CD14-positive monocyte (primary cell): ENCODE results near the gene TBCD. TPM values are rescaled to one million over a fixed set of nuclear protein-coding genes. Genes with fewer than 3 reads are reported as not detected.

ENCODE experiments used
- DNase-seq, 3 donors: peaks; one replicate each; pipeline ENCODE4 v3.0.0-alpha.2; 2011 to 2022
- H2AFZ ChIP-seq: 2 replicates; pipeline ENCODE4 v1.6.0; 2012; ENCODE audit warnings: mild to moderate bottlenecking, low read depth, low read length, inconsistent platforms; ENCODE audit not compliant: insufficient read depth, poor library complexity, severe bottlenecking
- H3K27ac ChIP-seq, 2 donors: 1 replicate in 1 of 2; 2 replicates in 1 of 2; pipeline ENCODE4 v1.5.1; 2012 to 2013; ENCODE audit warnings: low read length in 2 of 2, control low read depth in 1 of 2, inconsistent platforms in 1 of 2, low read depth in 1 of 2, mild to moderate bottlenecking in 1 of 2
- H3K27me3 ChIP-seq, 2 donors: one replicate each; pipeline versions ENCODE4 v1.6.0 to v1.6.1; 2011 to 2013; ENCODE audit warnings: low read length in 2 of 2; ENCODE audit not compliant: control insufficient read depth in 2 of 2, insufficient read depth in 2 of 2
- H3K36me3 ChIP-seq, 2 donors: replicated peaks in 1 of 2; 1 replicate in 1 of 2; 2 replicates in 1 of 2; pipeline versions ENCODE4 v1.5.1 to v1.6.1; 2012 to 2013; ENCODE audit warnings: low read length in 2 of 2, control low read depth in 1 of 2, inconsistent platforms in 1 of 2, mild to moderate bottlenecking in 1 of 2; ENCODE audit not compliant: insufficient read depth in 2 of 2, control insufficient read depth in 1 of 2
- H3K4me1 ChIP-seq, 2 donors: 1 replicate in 1 of 2; 2 replicates in 1 of 2; pipeline versions ENCODE4 v1.5.1 to v1.6.1; 2012 to 2013; ENCODE audit warnings: low read length in 2 of 2, control low read depth in 1 of 2, inconsistent platforms in 1 of 2, mild to moderate bottlenecking in 1 of 2, moderate library complexity in 1 of 2; ENCODE audit not compliant: insufficient read depth in 2 of 2, control insufficient read depth in 1 of 2
- H3K4me2 ChIP-seq: replicated peaks from 2 replicates; pipeline ENCODE3; 2012; ENCODE audit warnings: low read length, moderate library complexity, mild to moderate bottlenecking; ENCODE audit not compliant: poor library complexity, severe bottlenecking; ENCODE audit errors: extremely low read depth
- H3K4me3 ChIP-seq, 3 experiments: fragments of 200-600 bp in 1 of 3; sonication (generic) in 1 of 3; replicated peaks in 1 of 3; 1 replicate in 2 of 3; 2 replicates in 1 of 3; pipeline ENCODE4 v1.5.1; 2011 to 2013; ENCODE audit warnings: low read length in 3 of 3, mild to moderate bottlenecking in 3 of 3, control low read depth in 2 of 3, low read depth in 2 of 3, inconsistent platforms in 1 of 3, moderate library complexity in 1 of 3
- H3K79me2 ChIP-seq: 2 replicates; pipeline ENCODE4 v1.6.0; 2012; ENCODE audit warnings: mild to moderate bottlenecking, control low read depth, inconsistent platforms, low read length, moderate library complexity; ENCODE audit not compliant: insufficient read depth
- H3K9ac ChIP-seq: 2 replicates; pipeline ENCODE4 v1.6.0; 2017; ENCODE audit warnings: low read length, mild to moderate bottlenecking; ENCODE audit not compliant: insufficient read depth, poor library complexity, severe bottlenecking
- H3K9me3 ChIP-seq, 2 donors: replicated peaks in 1 of 2; 1 replicate in 1 of 2; 2 replicates in 1 of 2; pipeline versions ENCODE4 v1.5.1 to v1.6.1; 2012 to 2013; ENCODE audit warnings: low read length in 2 of 2, control low read depth in 1 of 2; ENCODE audit not compliant: control insufficient read depth in 1 of 2, insufficient read depth in 1 of 2
- H4K20me1 ChIP-seq: 2 replicates; pipeline ENCODE4 v1.6.0; 2012; ENCODE audit warnings: mild to moderate bottlenecking, low read length, control low read depth, moderate library complexity; ENCODE audit not compliant: insufficient read depth
- H3K27ac Mint-ChIP-seq, 7 donors: one replicate each; pipeline ENCODE4 v1.8.0; 2020; ENCODE audit warnings: mild to moderate bottlenecking in 7 of 7, mixed read lengths in 7 of 7, moderate library complexity in 6 of 7, inconsistent platforms in 2 of 7
- H3K27me3 Mint-ChIP-seq, 3 donors: one replicate each; pipeline ENCODE4 v1.8.0; 2021 to 2022; ENCODE audit warnings: low read depth in 3 of 3, mild to moderate bottlenecking in 3 of 3, mixed read lengths in 3 of 3, moderate library complexity in 3 of 3, inconsistent platforms in 1 of 3
- H3K36me3 Mint-ChIP-seq, 2 donors: one replicate each; pipeline ENCODE4 v1.8.0; 2020; ENCODE audit warnings: mixed read lengths in 2 of 2, inconsistent platforms in 1 of 2, mild to moderate bottlenecking in 1 of 2
- H3K4me1 Mint-ChIP-seq: one replicate; pipeline ENCODE4 v1.8.0; 2020; ENCODE audit warnings: mild to moderate bottlenecking, mixed read lengths
- H3K4me3 Mint-ChIP-seq, 2 donors: one replicate each; pipeline ENCODE4 v1.8.0; 2020; ENCODE audit warnings: mild to moderate bottlenecking in 2 of 2, mixed read lengths in 2 of 2, moderate library complexity in 1 of 2
- H3K9me3 Mint-ChIP-seq, 7 donors: one replicate each; pipeline ENCODE4 v1.8.0; 2020 to 2022; ENCODE audit warnings: mixed read lengths in 7 of 7, mild to moderate bottlenecking in 6 of 7, moderate library complexity in 6 of 7, inconsistent platforms in 2 of 7
- WGBS: methylation state at CpG from one replicate; pipeline ENCODE4 v1.1.5; 2013; ENCODE audit warnings: missing lambda C conversion rate; ENCODE audit not compliant: insufficient coverage; 5-methylcytosine and 5-hydroxymethylcytosine counted together
- intact Hi-C, 2 donors: fragments of 100-400 bp; cut with micrococcal nuclease; formaldehyde crosslinking; loops; one replicate each; pipeline versions ENCODE4 v1.15.0 to v1.15.1; 2023
- polyA plus RNA-seq, 3 donors: library from polyadenylated mRNA; depleted of rRNA in 1 of 3; unstranded in 2 of 3; stranded (reverse) in 1 of 3; fragments of 300-500 nt in 2 of 3; fragments of >200 nt in 1 of 3; fragmentation: Illumina TruSeq in 2 of 3; gene quantifications; 1 replicate in 2 of 3; 2 replicates in 1 of 3; pipeline ENCODE4 v1.2.3, GENCODE V29; 2012 to 2021
- TF ChIP-seq, protein P1 (sequence below): fragments of 200-600 bp; IDR thresholded peaks from one replicate; pipeline ENCODE4 v1.8.0; 2022; ENCODE audit warnings: antibody characterized with exemption, mild to moderate bottlenecking

TBCD gene
- polyA plus RNA-seq, 3 donors, result 54.7 to 74.0 (median 66.6) TPM

GRCh38 chr17:82745524-82745923 is 6.3 kb upstream of the TBCD start:
- Histone ChIP-seq H3K4me1 (no peaks in the 10 kb centered on the region), H2AFZ (no peak overlapping the region), H3K27me3 (peaks cover 0 to 6% of the 10 kb centered on the region in 2 donors), H4K20me1 (no peaks in the 10 kb centered on the region), H3K27ac (no peak overlapping the region), H3K79me2 (no peaks in the 10 kb centered on the region), H3K9ac (no peak overlapping the region), H3K4me3 (no peak overlapping the region), H3K36me3 (no peaks in the 10 kb centered on the region), H3K4me2 (no peak overlapping the region), H3K9me3 (peaks cover 9 to 31% of the 10 kb centered on the region in 2 donors)
- 92% methylated on average over 5 of the region's 8 CpGs for WGBS
- no peak for DNase-seq
- Mint-ChIP-seq H3K27me3 (peaks cover 1 to 26% (median 6%) of the 10 kb centered on the region in 3 donors), H3K27ac (no peak overlapping the region), H3K36me3 (peaks cover 0 to 2% of the 10 kb centered on the region in 2 donors), H3K4me3 (no peak overlapping the region), H3K9me3 (peaks cover 12 to 67% (median 43%) of the 10 kb centered on the region in 7 donors), H3K4me1 (no peaks in the 10 kb centered on the region)
- intact Hi-C loops, result no loop called here
- TF ChIP-seq, protein P1, sequence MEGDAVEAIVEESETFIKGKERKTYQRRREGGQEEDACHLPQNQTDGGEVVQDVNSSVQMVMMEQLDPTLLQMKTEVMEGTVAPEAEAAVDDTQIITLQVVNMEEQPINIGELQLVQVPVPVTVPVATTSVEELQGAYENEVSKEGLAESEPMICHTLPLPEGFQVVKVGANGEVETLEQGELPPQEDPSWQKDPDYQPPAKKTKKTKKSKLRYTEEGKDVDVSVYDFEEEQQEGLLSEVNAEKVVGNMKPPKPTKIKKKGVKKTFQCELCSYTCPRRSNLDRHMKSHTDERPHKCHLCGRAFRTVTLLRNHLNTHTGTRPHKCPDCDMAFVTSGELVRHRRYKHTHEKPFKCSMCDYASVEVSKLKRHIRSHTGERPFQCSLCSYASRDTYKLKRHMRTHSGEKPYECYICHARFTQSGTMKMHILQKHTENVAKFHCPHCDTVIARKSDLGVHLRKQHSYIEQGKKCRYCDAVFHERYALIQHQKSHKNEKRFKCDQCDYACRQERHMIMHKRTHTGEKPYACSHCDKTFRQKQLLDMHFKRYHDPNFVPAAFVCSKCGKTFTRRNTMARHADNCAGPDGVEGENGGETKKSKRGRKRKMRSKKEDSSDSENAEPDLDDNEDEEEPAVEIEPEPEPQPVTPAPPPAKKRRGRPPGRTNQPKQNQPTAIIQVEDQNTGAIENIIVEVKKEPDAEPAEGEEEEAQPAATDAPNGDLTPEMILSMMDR, result no peak

- Histone ChIP-seq H3K4me3 (no peak overlapping the region), H3K79me2 (peaks cover 12% of the 10 kb centered on the region), H3K9me3 (peaks cover 0 to 22% of the 10 kb centered on the region in 2 donors), H3K27ac (no peak overlapping the region), H3K4me2 (no peak overlapping the region), H3K36me3 (no peaks in the 10 kb centered on the region), H3K4me1 (peaks cover 10 to 15% of the 10 kb centered on the region in 2 donors), H2AFZ (no peak overlapping the region), H4K20me1 (peaks cover 8% of the 10 kb centered on the region), H3K27me3 (peaks cover 0 to 8% of the 10 kb centered on the region in 2 donors), H3K9ac (no peak overlapping the region)
- Mint-ChIP-seq H3K4me1 (peaks cover 12% of the 10 kb centered on the region), H3K36me3 (no peaks in the 10 kb centered on the region), H3K27me3 (peaks cover 0 to 32% (median 7%) of the 10 kb centered on the region in 3 donors), H3K27ac (no peak overlapping the region), H3K4me3 (no peak overlapping the region), H3K9me3 (peaks cover 6 to 48% (median 26%) of the 10 kb centered on the region in 7 donors)
- no peak for DNase-seq
- intact Hi-C loops, result no loop called here
- TF ChIP-seq, protein P1, result no peak
- 97% methylated on average over 15 of the region's 16 CpGs for WGBS
Observed at GRCh38 chr17:82748756-82749155, 3.1 kb upstream of the TBCD start.
